GM23338 (cell line): ENCODE results near the gene CCNA2.

ENCODE experiments used
- CTCF ChIP-seq, 2 experiments: fragments of 200-600 bp in 1 of 2; sonication (generic) in 1 of 2; conservative IDR thresholded peaks; 2 replicates each; pipeline versions ENCODE4 v1.5.1 to v1.6.1; 2016 to 2017; ENCODE audit warnings: antibody characterized with exemption in 2 of 2, low read depth in 2 of 2, mild to moderate bottlenecking in 2 of 2, moderate library complexity in 1 of 2
- EZH2 ChIP-seq: fragments of 200-600 bp; sonication (generic); IDR thresholded peaks from one replicate; pipeline ENCODE4 v1.8.0; 2017; ENCODE audit warnings: antibody characterized with exemption, mild to moderate bottlenecking, low read depth; ENCODE audit not compliant: unreplicated experiment

GRCh38 chr4:121861426-121861825 is 37.7 kb upstream of the CCNA2 start:
- no peak for TF ChIP-seq CTCF (conservative IDR thresholded peaks at IDR 0.05; ENCODE audit: low read depth in 2 of 2)
- TF ChIP-seq EZH2: no peak
